ENCODE results near the gene EID2. TPM values are rescaled to one million over a fixed set of nuclear protein-coding genes. Genes with fewer than 3 reads are reported as not detected.
A peak's percentile ranks its signal among the peaks of the same experiment; 100 is the strongest.

EID2 gene
- total and polyA plus RNA-seq, 2 donors (not counting 3 experiments of a cell fraction or from before 2014, with no cell fraction given): 6.6 to 17.4 TPM

DNA sequence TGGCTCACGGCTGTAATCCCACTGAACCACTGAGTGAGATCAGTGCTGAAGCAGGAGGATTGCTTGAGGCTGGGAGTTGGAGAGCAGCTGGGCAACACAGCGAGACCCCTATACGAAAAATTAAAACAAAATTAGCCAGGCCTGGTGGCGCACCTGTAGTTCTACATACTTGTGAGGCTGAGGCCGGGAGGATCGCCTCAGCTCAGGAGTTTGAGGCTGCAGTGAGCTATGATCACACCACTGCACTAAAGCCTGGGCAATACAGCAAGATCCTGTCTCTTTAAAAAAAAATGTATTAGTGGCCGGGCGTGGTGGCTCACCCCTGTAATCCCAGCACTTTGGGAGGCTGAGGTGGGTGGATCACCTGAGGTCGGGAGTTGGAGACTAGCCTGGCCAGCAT lies 31.3 kb downstream of the EID2 start:
- intact Hi-C loops (cut with micrococcal nuclease): no loop called here
- FAIRE-seq (no peak), DNase-seq (ENCODE audit: low read depth, low spot score) (no peak)
- dilution Hi-C loops (cut with MboI; ENCODE audit: extremely low pct_ligation_motif_present, low sequenced_read_pairs): no loop called here
- Histone ChIP-seq H4K20me1 (replicated peaks; ENCODE audit: control insufficient read depth, extremely low read depth, insufficient read depth, low read length) (no peaks in the 10 kb centered on the region), H3K9me1 (replicated peaks; ENCODE audit: control insufficient read depth, extremely low read depth, insufficient read depth, low read length) (no peaks in the 10 kb centered on the region), H3K4me1 (ENCODE audit: control insufficient read depth, extremely low read depth, insufficient read depth, low read length) (peaks cover 4% of the 10 kb centered on the region), H3K9ac (replicated peaks; ENCODE audit: extremely low read depth, insufficient read depth, low read length) (no peak overlapping the region), H3K4me2 (ENCODE audit: insufficient read depth, low read length) (no peak overlapping the region), H2AFZ (ENCODE audit: low read depth, low read length) (no peak overlapping the region), H3K36me3 (ENCODE audit: control insufficient read depth in 2 of 2, extremely low read depth in 1 of 2, insufficient read depth in 2 of 2, low read length in 2 of 2) (no peaks in the 10 kb centered on the region), H3K27ac (ENCODE audit: insufficient read depth, low read depth, low read length) (no peak overlapping the region), H3K9me3 (replicated peaks; ENCODE audit: control insufficient read depth, insufficient read depth, low read length) (no peaks in the 10 kb centered on the region), H3K4me3 (replicated peaks in 1 of 3; ENCODE audit: insufficient read depth in 1 of 3, low read depth in 1 of 3, low read length in 3 of 3) (no peak overlapping the region), H3K27me3 (ENCODE audit: control insufficient read depth in 2 of 2, insufficient read depth in 2 of 2, low read length in 2 of 2) (peaks cover 14 to 19% of the 10 kb centered on the region in 2 experiments), H3K79me2 (ENCODE audit: control insufficient read depth, insufficient read depth, low read length) (no peaks in the 10 kb centered on the region)
- BruUV-seq (replicated peaks): no TSS peak
- ChIA-PET POLR2A (no interaction called here), CTCF (interaction anchor here (1.1 kb wide), 1 partner anchor 10 kb away, joined by 3 read pairs; no protein-coding TSS in a partner anchor)
- TF ChIP-seq, protein P1, sequence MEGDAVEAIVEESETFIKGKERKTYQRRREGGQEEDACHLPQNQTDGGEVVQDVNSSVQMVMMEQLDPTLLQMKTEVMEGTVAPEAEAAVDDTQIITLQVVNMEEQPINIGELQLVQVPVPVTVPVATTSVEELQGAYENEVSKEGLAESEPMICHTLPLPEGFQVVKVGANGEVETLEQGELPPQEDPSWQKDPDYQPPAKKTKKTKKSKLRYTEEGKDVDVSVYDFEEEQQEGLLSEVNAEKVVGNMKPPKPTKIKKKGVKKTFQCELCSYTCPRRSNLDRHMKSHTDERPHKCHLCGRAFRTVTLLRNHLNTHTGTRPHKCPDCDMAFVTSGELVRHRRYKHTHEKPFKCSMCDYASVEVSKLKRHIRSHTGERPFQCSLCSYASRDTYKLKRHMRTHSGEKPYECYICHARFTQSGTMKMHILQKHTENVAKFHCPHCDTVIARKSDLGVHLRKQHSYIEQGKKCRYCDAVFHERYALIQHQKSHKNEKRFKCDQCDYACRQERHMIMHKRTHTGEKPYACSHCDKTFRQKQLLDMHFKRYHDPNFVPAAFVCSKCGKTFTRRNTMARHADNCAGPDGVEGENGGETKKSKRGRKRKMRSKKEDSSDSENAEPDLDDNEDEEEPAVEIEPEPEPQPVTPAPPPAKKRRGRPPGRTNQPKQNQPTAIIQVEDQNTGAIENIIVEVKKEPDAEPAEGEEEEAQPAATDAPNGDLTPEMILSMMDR (IDR thresholded peaks at IDR 0.05; ENCODE audit: extremely low read depth in 1 of 2, insufficient read depth in 1 of 2, low read depth in 1 of 2, low read length in 2 of 2): no peak
- TF ChIP-seq, protein P2, sequence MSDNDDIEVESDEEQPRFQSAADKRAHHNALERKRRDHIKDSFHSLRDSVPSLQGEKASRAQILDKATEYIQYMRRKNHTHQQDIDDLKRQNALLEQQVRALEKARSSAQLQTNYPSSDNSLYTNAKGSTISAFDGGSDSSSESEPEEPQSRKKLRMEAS (IDR thresholded peaks at IDR 0.05; ENCODE audit: insufficient read depth, insufficient read length): no peak

DNA sequence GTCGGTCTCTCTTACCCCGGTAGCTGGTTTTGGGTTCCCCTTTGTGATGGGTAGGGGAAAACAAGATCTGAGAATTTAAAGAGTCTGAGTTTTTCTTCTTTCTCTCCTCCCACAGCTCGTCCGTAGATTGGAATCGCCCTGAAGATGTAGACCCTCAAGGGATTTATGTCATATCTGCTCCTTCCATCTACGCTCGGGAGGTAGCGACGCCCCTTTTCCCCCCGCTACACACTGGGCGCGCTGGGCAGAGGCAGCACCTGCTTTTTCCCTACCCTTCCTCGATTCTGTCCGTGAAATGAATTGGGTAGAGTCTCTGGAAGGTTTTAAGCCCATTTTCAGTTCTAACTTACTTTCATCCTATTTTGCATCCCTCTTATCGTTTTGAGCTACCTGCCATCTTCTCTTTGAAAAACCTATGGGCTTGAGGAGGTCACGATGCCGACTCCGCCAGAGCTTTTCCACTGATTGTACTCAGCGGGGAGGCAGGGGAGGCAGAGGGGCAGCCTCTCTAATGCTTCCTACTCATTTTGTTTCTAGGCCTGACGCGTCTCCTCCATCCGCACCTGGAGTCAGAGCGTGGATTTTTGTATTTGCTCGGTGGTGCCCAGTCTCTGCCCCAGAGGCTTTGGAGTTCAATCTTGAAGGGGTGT lies 32.1 kb downstream of the EID2 start:
- Histone ChIP-seq H3K4me1 (ENCODE audit: control insufficient read depth, extremely low read depth, insufficient read depth, low read length) (peaks cover 4% of the 10 kb centered on the region), H3K4me2 (ENCODE audit: insufficient read depth, low read length) (peak overlapping the region; percentile 58), H3K9me3 (replicated peaks; ENCODE audit: control insufficient read depth, insufficient read depth, low read length) (no peaks in the 10 kb centered on the region), H3K9me1 (replicated peaks; ENCODE audit: control insufficient read depth, extremely low read depth, insufficient read depth, low read length) (no peaks in the 10 kb centered on the region), H4K20me1 (replicated peaks; ENCODE audit: control insufficient read depth, extremely low read depth, insufficient read depth, low read length) (no peaks in the 10 kb centered on the region), H3K9ac (replicated peaks; ENCODE audit: extremely low read depth, insufficient read depth, low read length) (no peak overlapping the region), H3K79me2 (ENCODE audit: control insufficient read depth, insufficient read depth, low read length) (no peaks in the 10 kb centered on the region), H2AFZ (ENCODE audit: low read depth, low read length) (peak overlapping the region; percentile 90), H3K4me3 (replicated peaks in 1 of 3; ENCODE audit: insufficient read depth in 1 of 3, low read depth in 1 of 3, low read length in 3 of 3) (peak overlapping the region in 2 of 3 experiments; percentile 20 to 45), H3K27ac (ENCODE audit: insufficient read depth, low read depth, low read length) (no peak overlapping the region), H3K27me3 (ENCODE audit: control insufficient read depth in 2 of 2, insufficient read depth in 2 of 2, low read length in 2 of 2) (peaks cover 8 to 13% of the 10 kb centered on the region in 2 experiments), H3K36me3 (ENCODE audit: control insufficient read depth in 2 of 2, extremely low read depth in 1 of 2, insufficient read depth in 2 of 2, low read length in 2 of 2) (no peaks in the 10 kb centered on the region)
- DNase-seq (ENCODE audit: low read depth, low spot score) (no peak), FAIRE-seq (no peak)
- BruUV-seq (replicated peaks): no TSS peak
- intact Hi-C loops (cut with micrococcal nuclease): no loop called here
- TF ChIP-seq POLR2A (IDR thresholded peaks at IDR 0.05; ENCODE audit: low read depth, low read length) (no peak), EZH2 (IDR thresholded peaks at IDR 0.05; ENCODE audit: borderline replicate concordance, low read depth, low read length, severe bottlenecking) (peak; percentile 44)
- dilution Hi-C loops (cut with MboI; ENCODE audit: extremely low pct_ligation_motif_present, low sequenced_read_pairs): no loop called here
- CTCF ChIA-PET: interaction anchor here (1.1 to 1.5 kb wide), 2 partner anchors 10 to 25 kb away, joined by 3 read pairs; partner anchors contain the start of gene EID2B
- POLR2A ChIA-PET: no interaction called here
